ENCODE data around the gene C1orf53. TPM values are rescaled to one million over a fixed set of nuclear protein-coding genes. Genes with fewer than 3 reads are reported as not detected.

The C1orf53 gene
- total and polyA plus RNA-seq, 2 donors (not counting 1 experiment from before 2014, with no cell fraction given), result 0.24 TPM; not detected in 1

GRCh38 chr1:197857477-197857876 lies 45.0 kb upstream of the C1orf53 start:
- Mint-ChIP-seq H3K4me3 (no peak overlapping the region), H3K27me3 (peaks cover under 1% of the 10 kb centered on the region), H3K27ac (no peak overlapping the region), H3K9me3 (ENCODE audit: insufficient read depth) (no peaks in the 10 kb centered on the region), H3K4me1 (peaks cover 4% of the 10 kb centered on the region)
- no peak for DNase-seq
- H3K36me3 ChIP-seq (replicated peaks in 1 of 2; ENCODE audit: control extremely low read depth in 1 of 2, control insufficient read depth in 1 of 2, extremely low read depth in 1 of 2, insufficient read depth in 2 of 2, low read length in 1 of 2), result no peaks in the 10 kb centered on the region
- H3K79me2 ChIP-seq (ENCODE audit: control insufficient read depth, insufficient read depth, low read length), result no peaks in the 10 kb centered on the region
- no peaks in the 10 kb centered on the region for H4K20me1 ChIP-seq (ENCODE audit: control insufficient read depth, insufficient read depth, low read length, poor library complexity, severe bottlenecking)
- intact Hi-C loops (cut with micrococcal nuclease), result no loop called here
- no peak overlapping the region for H2AFZ ChIP-seq (ENCODE audit: insufficient read depth, low read depth, low read length, poor library complexity, severe bottlenecking)
- ChIA-PET POLR2A (no interaction called here), CTCF (interaction anchor here (1.4 to 1.8 kb wide), 2 partner anchors 13 to 242 kb away, joined by 3 to 5 read pairs; no protein-coding TSS in a partner anchor)
- no peak overlapping the region for H3K27ac ChIP-seq (ENCODE audit: low read length in 2 of 2)
- H3K27me3 ChIP-seq (replicated peaks in 1 of 4; ENCODE audit: control extremely low read depth in 1 of 4, control insufficient read depth in 3 of 4, insufficient read depth in 4 of 4, low read length in 3 of 4), result no peaks in the 10 kb centered on the region
- no peaks in the 10 kb centered on the region for H3K4me1 ChIP-seq (ENCODE audit: control insufficient read depth in 2 of 2, insufficient read depth in 2 of 2, low read length in 2 of 2)
- no peak for TF ChIP-seq CTCF (IDR thresholded peaks at IDR 0.05)
- TF ChIP-seq EZH2 (IDR thresholded peaks at IDR 0.05; ENCODE audit: borderline replicate concordance, insufficient read depth, low read depth, low read length, poor library complexity, severe bottlenecking), result no peak
- no peak overlapping the region for H3K4me3 ChIP-seq (ENCODE audit: control extremely low read depth in 1 of 5, extremely low read depth in 1 of 5, insufficient read depth in 1 of 5, low read depth in 2 of 5, low read length in 4 of 5)
- no peaks in the 10 kb centered on the region for H3K9me3 ChIP-seq (ENCODE audit: control extremely low read depth in 1 of 3, control insufficient read depth in 2 of 3, insufficient read depth in 1 of 3, low read length in 2 of 3)
- no peak for ATAC-seq (ENCODE audit: low read depth)
- no peak overlapping the region for H3K4me2 ChIP-seq (replicated peaks; ENCODE audit: low read depth, low read length, poor library complexity, severe bottlenecking)
- no peak overlapping the region for H3K9ac ChIP-seq (ENCODE audit: low read length)
- WGBS (ENCODE audit: insufficient coverage), result no CpG with 5 or more reads among the region's 2 CpGs

DNA sequence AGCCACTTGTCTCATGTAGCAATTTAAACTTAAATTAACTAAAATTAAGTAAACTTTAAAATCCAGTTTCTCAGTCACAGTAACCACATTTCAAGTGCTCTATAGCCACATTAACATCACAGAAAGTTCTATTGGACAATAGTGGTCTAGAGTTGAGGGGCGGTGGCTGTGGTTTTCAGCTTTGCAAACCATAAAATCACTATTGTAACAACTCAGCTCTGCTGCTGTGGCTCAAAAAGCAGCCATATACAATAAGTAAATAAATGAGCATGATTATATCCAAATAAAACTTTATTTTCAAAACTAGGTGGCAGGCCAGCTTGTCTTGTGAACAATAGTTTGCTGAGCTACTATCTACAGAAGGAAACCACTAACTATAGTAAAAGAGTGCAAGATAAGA lies 43.4 kb upstream of the C1orf53 start:
- no peaks in the 10 kb centered on the region for H4K20me1 ChIP-seq (ENCODE audit: control insufficient read depth, insufficient read depth, low read length, poor library complexity, severe bottlenecking)
- H3K9me3 Mint-ChIP-seq (ENCODE audit: insufficient read depth), result no peaks in the 10 kb centered on the region
- no CpG with 5 or more reads among the region's 1 CpG for WGBS (ENCODE audit: insufficient coverage)
- no peak overlapping the region for H3K4me2 ChIP-seq (replicated peaks; ENCODE audit: low read depth, low read length, poor library complexity, severe bottlenecking)
- no peak overlapping the region for H3K4me3 ChIP-seq (ENCODE audit: control extremely low read depth in 1 of 5, extremely low read depth in 1 of 5, insufficient read depth in 1 of 5, low read depth in 2 of 5, low read length in 4 of 5)
- DNase-seq, result no peak
- no peak for ATAC-seq (ENCODE audit: low read depth)
- no peaks in the 10 kb centered on the region for H3K27me3 ChIP-seq (replicated peaks in 1 of 4; ENCODE audit: control extremely low read depth in 1 of 4, control insufficient read depth in 3 of 4, insufficient read depth in 4 of 4, low read length in 3 of 4)
- no peak overlapping the region for H3K4me3 Mint-ChIP-seq
- no peak overlapping the region for H2AFZ ChIP-seq (ENCODE audit: insufficient read depth, low read depth, low read length, poor library complexity, severe bottlenecking)
- TF ChIP-seq CTCF (IDR thresholded peaks at IDR 0.05), result no peak
- no peak for TF ChIP-seq EZH2 (IDR thresholded peaks at IDR 0.05; ENCODE audit: borderline replicate concordance, insufficient read depth, low read depth, low read length, poor library complexity, severe bottlenecking)
- no peak overlapping the region for H3K27ac ChIP-seq (ENCODE audit: low read length in 2 of 2)
- H3K36me3 ChIP-seq (replicated peaks in 1 of 2; ENCODE audit: control extremely low read depth in 1 of 2, control insufficient read depth in 1 of 2, extremely low read depth in 1 of 2, insufficient read depth in 2 of 2, low read length in 1 of 2), result no peaks in the 10 kb centered on the region
- H3K27me3 Mint-ChIP-seq, result no peaks in the 10 kb centered on the region
- ChIA-PET CTCF (interaction anchor here (1.8 kb wide), 1 partner anchor 11 kb away, joined by 5 read pairs; no protein-coding TSS in a partner anchor), POLR2A (no interaction called here)
- peaks cover 4% of the 10 kb centered on the region for H3K4me1 Mint-ChIP-seq
- H3K4me1 ChIP-seq (ENCODE audit: control insufficient read depth in 2 of 2, insufficient read depth in 2 of 2, low read length in 2 of 2), result no peaks in the 10 kb centered on the region
- no peaks in the 10 kb centered on the region for H3K9me3 ChIP-seq (ENCODE audit: control extremely low read depth in 1 of 3, control insufficient read depth in 2 of 3, insufficient read depth in 1 of 3, low read length in 2 of 3)
- H3K79me2 ChIP-seq (ENCODE audit: control insufficient read depth, insufficient read depth, low read length), result no peaks in the 10 kb centered on the region
- no peak overlapping the region for H3K27ac Mint-ChIP-seq
- intact Hi-C loops (cut with micrococcal nuclease), result no loop called here
- no peak overlapping the region for H3K9ac ChIP-seq (ENCODE audit: low read length)

All from B cell (primary cell).